HUES64 (cell line): Measurements from ENCODE around the gene PLD3.
"Not testable (repeated sequence)": the region's sequence is repeated elsewhere in the genome, so short reads cannot be mapped to it uniquely, and the experiment has no call there.

Experiments used
- H3K27ac ChIP-seq: 2 replicates; pipeline ENCODE4 v1.7.0; 2013; ENCODE audit warnings: low read depth, low read length, inconsistent platforms
- H3K27me3 ChIP-seq: 2 replicates; pipeline ENCODE4 v1.6.1; 2013; ENCODE audit warnings: mild to moderate bottlenecking, low read length; ENCODE audit not compliant: insufficient read depth
- H3K36me3 ChIP-seq: 2 replicates; pipeline ENCODE4 v1.6.1; 2013; ENCODE audit warnings: mild to moderate bottlenecking, low read length; ENCODE audit not compliant: insufficient read depth
- H3K4me1 ChIP-seq: 2 replicates; pipeline ENCODE4 v1.6.1; 2013; ENCODE audit warnings: mild to moderate bottlenecking, low read length, moderate library complexity; ENCODE audit not compliant: insufficient read depth
- H3K4me3 ChIP-seq: 2 replicates; pipeline ENCODE4 v1.5.1; 2013; ENCODE audit warnings: mild to moderate bottlenecking, low read length, moderate library complexity
- H3K9ac ChIP-seq: 2 replicates; pipeline ENCODE4 v1.6.1; 2013; ENCODE audit warnings: mild to moderate bottlenecking, low read depth, low read length
- H3K9me3 ChIP-seq: 2 replicates; pipeline ENCODE4 v1.6.1; 2013; ENCODE audit warnings: low read depth, low read length; ENCODE audit not compliant: insufficient read depth
- WGBS: fragments of 150-250, 120-280 bp; methylation state at CpG from one replicate; pipeline ENCODE4 v1.1.7; 2013; ENCODE audit warnings: missing lambda C conversion rate; 5-methylcytosine and 5-hydroxymethylcytosine counted together

PLD3 gene

GRCh38 chr19:40365613-40366401 lies 17.3 kb downstream of the PLD3 start:
- H3K9ac ChIP-seq: peak overlapping the region; percentile 76
- no peaks in the 10 kb centered on the region for H3K27me3 ChIP-seq
- H3K27ac ChIP-seq: peak overlapping the region; percentile 61; the same call in 1 of the 2 replicates
- peak overlapping the region; percentile 73 for H3K4me3 ChIP-seq
- H3K4me1 ChIP-seq: peaks cover 23% of the 10 kb centered on the region
- WGBS: 5% methylated on average over 28 of the region's 28 CpGs
- no peaks in the 10 kb centered on the region for H3K9me3 ChIP-seq
- H3K36me3 ChIP-seq: peaks cover 36% of the 10 kb centered on the region

- Histone ChIP-seq H3K9me3 (no peaks in the 10 kb centered on the region), H3K4me3 (peak overlapping the region; percentile 73), H3K27me3 (no peaks in the 10 kb centered on the region), H3K36me3 (peaks cover 47% of the 10 kb centered on the region), H3K27ac (peak overlapping the region; percentile 61; the same call in 1 of the 2 replicates), H3K9ac (peak overlapping the region; percentile 73), H3K4me1 (peaks cover 23% of the 10 kb centered on the region)
- 39% methylated on average over 27 of the region's 27 CpGs for WGBS
Measured at GRCh38 chr19:40366697-40367561, 18.4 kb downstream of the PLD3 start.

- Histone ChIP-seq H3K27ac (no peak overlapping the region), H3K36me3 (peaks cover 56% of the 10 kb centered on the region), H3K4me3 (no peak overlapping the region), H3K9ac (peak overlapping the region; percentile 73; the same call in 1 of the 2 replicates), H3K9me3 (no peaks in the 10 kb centered on the region), H3K27me3 (no peaks in the 10 kb centered on the region), H3K4me1 (peaks cover 23% of the 10 kb centered on the region)
- 92% methylated on average over 16 of the region's 16 CpGs for WGBS
Measured at GRCh38 chr19:40367577-40368434, 19.3 kb downstream of the PLD3 start.

- WGBS: 97% methylated on average over 12 of the region's 12 CpGs
- Histone ChIP-seq H3K4me1 (peaks cover 23% of the 10 kb centered on the region), H3K9me3 (no peaks in the 10 kb centered on the region)
Measured at GRCh38 chr19:40369797-40370196, 21.3 kb downstream of the PLD3 start.

GRCh38 chr19:40370253-40370652 lies 21.8 kb downstream of the PLD3 start:
- Histone ChIP-seq H3K4me1 (peaks cover 19% of the 10 kb centered on the region), H3K36me3 (peaks cover 68% of the 10 kb centered on the region)
- not testable (repeated sequence) for H3K4me3 ChIP-seq, H3K27me3 ChIP-seq, H3K27ac ChIP-seq, H3K9me3 ChIP-seq, H3K9ac ChIP-seq
- WGBS: 93% methylated on average over 3 of the region's 3 CpGs

More at GRCh38 chr19:40369797-40370196, 21.3 kb downstream of the PLD3 start:
- Histone ChIP-seq H3K27me3 (no peaks in the 10 kb centered on the region), H3K36me3 (peaks cover 68% of the 10 kb centered on the region), H3K27ac (no peak overlapping the region), H3K9ac (no peak overlapping the region), H3K4me3 (no peak overlapping the region)

GRCh38 chr19:40370997-40371801 lies 22.7 kb downstream of the PLD3 start:
- peaks cover 68% of the 10 kb centered on the region for H3K36me3 ChIP-seq
- no peak overlapping the region for H3K4me3 ChIP-seq
- H3K27me3 ChIP-seq: no peaks in the 10 kb centered on the region
- no peak overlapping the region for H3K9ac ChIP-seq
- peaks cover 14% of the 10 kb centered on the region for H3K4me1 ChIP-seq
- 90% methylated on average over 7 of the region's 7 CpGs for WGBS
- H3K9me3 ChIP-seq: no peaks in the 10 kb centered on the region
- no peak overlapping the region for H3K27ac ChIP-seq

GRCh38 chr19:40371802-40372122 lies 23.3 kb downstream of the PLD3 start:
- Histone ChIP-seq H3K4me1 (peaks cover 8% of the 10 kb centered on the region), H3K36me3 (peaks cover 73% of the 10 kb centered on the region), H3K9me3 (no peaks in the 10 kb centered on the region), H3K27ac (no peak overlapping the region), H3K4me3 (no peak overlapping the region), H3K9ac (no peak overlapping the region), H3K27me3 (no peaks in the 10 kb centered on the region)
- WGBS: 91% methylated on average over 5 of the region's 5 CpGs

- Histone ChIP-seq H3K4me1 (no peaks in the 10 kb centered on the region), H3K36me3 (peaks cover 71% of the 10 kb centered on the region), H3K9me3 (no peaks in the 10 kb centered on the region), H3K9ac (no peak overlapping the region), H3K4me3 (no peak overlapping the region), H3K27ac (no peak overlapping the region), H3K27me3 (no peaks in the 10 kb centered on the region)
- 95% methylated on average over 7 of the region's 7 CpGs for WGBS
Measured at GRCh38 chr19:40374084-40374483, 25.6 kb downstream of the PLD3 start.

- H3K36me3 ChIP-seq: peaks cover 56% of the 10 kb centered on the region
- no peak overlapping the region for H3K27ac ChIP-seq
- H3K9me3 ChIP-seq: no peaks in the 10 kb centered on the region
- no peaks in the 10 kb centered on the region for H3K4me1 ChIP-seq
- 93% methylated on average over 17 of the region's 17 CpGs for WGBS
- no peaks in the 10 kb centered on the region for H3K27me3 ChIP-seq
- H3K9ac ChIP-seq: no peak overlapping the region; the same call in 1 of the 2 replicates
- H3K4me3 ChIP-seq: no peak overlapping the region
Measured at GRCh38 chr19:40376286-40376862, 27.9 kb downstream of the PLD3 start.

- H3K4me3 ChIP-seq: no peak overlapping the region
- WGBS: 93% methylated on average over 25 of the region's 25 CpGs
- no peak overlapping the region for H3K9ac ChIP-seq
- no peaks in the 10 kb centered on the region for H3K4me1 ChIP-seq
- H3K27me3 ChIP-seq: no peaks in the 10 kb centered on the region
- no peak overlapping the region for H3K27ac ChIP-seq
- H3K9me3 ChIP-seq: no peaks in the 10 kb centered on the region
- H3K36me3 ChIP-seq: peaks cover 41% of the 10 kb centered on the region
Measured at GRCh38 chr19:40377876-40378385, 29.4 kb downstream of the PLD3 start.
